ENCODE results near the gene ZNF407.

The ZNF407 gene

DNA sequence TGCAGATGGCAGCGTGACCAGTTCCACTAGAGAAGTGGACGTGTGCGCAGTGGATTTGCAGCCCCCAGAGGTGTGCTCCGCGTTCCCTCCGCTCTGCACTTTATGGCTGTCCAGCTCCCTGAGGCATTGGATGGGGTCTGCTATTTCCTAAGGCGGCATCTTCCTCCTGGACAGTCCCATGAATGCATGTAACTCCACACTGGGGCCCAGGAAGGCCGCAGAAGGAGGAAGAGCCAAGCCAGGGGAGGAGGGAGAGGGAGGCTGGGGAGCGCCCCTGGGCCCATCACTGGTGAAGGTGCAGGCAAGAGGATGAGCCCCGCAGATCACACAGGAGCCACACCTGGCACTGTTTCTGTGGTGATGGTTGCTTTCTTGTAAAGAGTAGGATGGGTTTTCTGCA is 512.1 kb downstream of the ZNF407 start:
- DNase-seq = no peak

- DNase-seq = no peak
These were observed 512.6 kb downstream of the ZNF407 start for GRCh38 chr18:75110311-75110710.

GRCh38 chr18:75110846-75111415 is 513.3 kb downstream of the ZNF407 start:
- DNase-seq = no peak

GRCh38 chr18:75111760-75112159 is 514.1 kb downstream of the ZNF407 start:
- DNase-seq = no peak

- no peak for DNase-seq
These were observed 514.8 kb downstream of the ZNF407 start for GRCh38 chr18:75112186-75113096.

- no peak for DNase-seq
These were observed 515.8 kb downstream of the ZNF407 start for GRCh38 chr18:75113455-75113854.

DNA sequence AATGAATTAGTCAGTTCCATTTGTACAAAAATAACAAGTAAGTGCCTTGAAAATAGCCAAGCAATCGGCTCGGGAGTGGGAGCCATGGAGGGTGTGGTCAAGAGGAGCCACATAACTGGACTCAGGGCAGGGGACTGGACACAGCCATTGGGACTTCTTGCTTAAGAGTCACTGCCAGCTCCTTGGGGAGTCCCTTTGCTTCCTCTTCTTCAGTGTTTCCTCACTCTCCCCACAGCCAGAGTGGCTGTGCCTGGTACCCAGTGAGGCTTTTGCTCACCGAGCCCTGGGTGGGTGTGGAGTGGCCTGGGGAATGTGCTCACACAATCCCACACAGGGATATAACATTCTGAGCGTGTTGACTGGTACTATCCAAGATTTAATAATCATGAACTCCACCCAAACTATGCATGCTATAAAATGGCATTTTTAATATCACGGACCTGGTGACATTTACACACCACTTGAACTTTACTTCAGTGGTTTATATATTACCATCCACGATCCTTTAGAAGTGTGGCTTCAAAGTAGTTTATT is 516.6 kb downstream of the ZNF407 start:
- no peak for DNase-seq

Measured in fibroblast of skin of right biceps (primary cell).